ENCODE measurements around the gene GALNT13. TPM values are rescaled to one million over a fixed set of nuclear protein-coding genes. Genes with fewer than 3 reads are reported as not detected.

The GALNT13 gene
- total RNA-seq, 1 donor from 2014 or later: 0.25 TPM

GRCh38 chr2:154381931-154382794 lies 510.4 kb downstream of the GALNT13 start:
- intact Hi-C loops (cut with DNase I): no loop called here
- H3K9me3 ChIP-seq: no peaks in the 10 kb centered on the region
- no peak for DNase-seq (ENCODE audit: extremely low spot score in 2 of 2)
- no peak for TF ChIP-seq POLR2A (IDR thresholded peaks at IDR 0.05)
- no peak for TF ChIP-seq CTCF (IDR thresholded peaks at IDR 0.05)
- no peak for TF ChIP-seq POLR2AphosphoS5 (IDR thresholded peaks at IDR 0.05; ENCODE audit: insufficient read depth in 1 of 2, low read depth in 1 of 2)
- no peaks in the 10 kb centered on the region for H3K27me3 ChIP-seq
- H3K27ac ChIP-seq: no peak overlapping the region
- no peaks in the 10 kb centered on the region for H3K4me1 ChIP-seq
- H3K36me3 ChIP-seq: no peaks in the 10 kb centered on the region
- no peak overlapping the region for H3K4me3 ChIP-seq

- H3K27ac ChIP-seq: no peak overlapping the region
- H3K36me3 ChIP-seq: no peaks in the 10 kb centered on the region
- intact Hi-C loops (cut with DNase I): no loop called here
- no peaks in the 10 kb centered on the region for H3K27me3 ChIP-seq
- TF ChIP-seq POLR2AphosphoS5 (IDR thresholded peaks at IDR 0.05; ENCODE audit: insufficient read depth in 1 of 2, low read depth in 1 of 2): no peak
- TF ChIP-seq POLR2A (IDR thresholded peaks at IDR 0.05): no peak
- TF ChIP-seq CTCF (IDR thresholded peaks at IDR 0.05): no peak
- no peaks in the 10 kb centered on the region for H3K9me3 ChIP-seq
- H3K4me1 ChIP-seq: no peaks in the 10 kb centered on the region
- DNase-seq (ENCODE audit: extremely low spot score in 2 of 2): no peak
- H3K4me3 ChIP-seq: no peak overlapping the region
Measured at GRCh38 chr2:154386186-154386585, 514.5 kb downstream of the GALNT13 start.

GRCh38 chr2:154391051-154391450 lies 519.3 kb downstream of the GALNT13 start:
- no peaks in the 10 kb centered on the region for H3K9me3 ChIP-seq
- no peaks in the 10 kb centered on the region for H3K4me1 ChIP-seq
- no peaks in the 10 kb centered on the region for H3K27me3 ChIP-seq
- intact Hi-C loops (cut with DNase I): no loop called here
- H3K27ac ChIP-seq: no peak overlapping the region
- H3K36me3 ChIP-seq: no peaks in the 10 kb centered on the region
- no peak overlapping the region for H3K4me3 ChIP-seq
- TF ChIP-seq POLR2A (IDR thresholded peaks at IDR 0.05) (no peak), POLR2AphosphoS5 (IDR thresholded peaks at IDR 0.05; ENCODE audit: insufficient read depth in 1 of 2, low read depth in 1 of 2) (no peak), CTCF (IDR thresholded peaks at IDR 0.05) (no peak)
- DNase-seq (ENCODE audit: extremely low spot score in 2 of 2): no peak

GRCh38 chr2:154392256-154392655 lies 520.5 kb downstream of the GALNT13 start:
- H3K4me3 ChIP-seq: no peak overlapping the region
- intact Hi-C loops (cut with DNase I): no loop called here
- H3K27me3 ChIP-seq: no peaks in the 10 kb centered on the region
- no peak overlapping the region for H3K27ac ChIP-seq
- TF ChIP-seq POLR2A (IDR thresholded peaks at IDR 0.05) (no peak), CTCF (IDR thresholded peaks at IDR 0.05) (no peak), POLR2AphosphoS5 (IDR thresholded peaks at IDR 0.05; ENCODE audit: insufficient read depth in 1 of 2, low read depth in 1 of 2) (no peak)
- no peaks in the 10 kb centered on the region for H3K9me3 ChIP-seq
- no peak for DNase-seq (ENCODE audit: extremely low spot score in 2 of 2)
- H3K4me1 ChIP-seq: no peaks in the 10 kb centered on the region
- H3K36me3 ChIP-seq: no peaks in the 10 kb centered on the region

- no peaks in the 10 kb centered on the region for H3K36me3 ChIP-seq
- H3K9me3 ChIP-seq: no peaks in the 10 kb centered on the region
- no peak overlapping the region for H3K4me3 ChIP-seq
- DNase-seq (ENCODE audit: extremely low spot score in 2 of 2): no peak
- H3K27me3 ChIP-seq: no peaks in the 10 kb centered on the region
- H3K4me1 ChIP-seq: no peaks in the 10 kb centered on the region
- H3K27ac ChIP-seq: no peak overlapping the region
- intact Hi-C loops (cut with DNase I): no loop called here
- TF ChIP-seq CTCF (IDR thresholded peaks at IDR 0.05) (no peak), POLR2AphosphoS5 (IDR thresholded peaks at IDR 0.05; ENCODE audit: insufficient read depth in 1 of 2, low read depth in 1 of 2) (no peak), POLR2A (IDR thresholded peaks at IDR 0.05) (no peak)
Measured at GRCh38 chr2:154394600-154394999, 522.9 kb downstream of the GALNT13 start.
